ENCODE measurements around the gene ANKRD26. TPM values are rescaled to one million over a fixed set of nuclear protein-coding genes. Genes with fewer than 3 reads are reported as not detected.

ANKRD26 gene
- total RNA-seq, 1 experiment from 2014 or later: 2.9 TPM

DNA sequence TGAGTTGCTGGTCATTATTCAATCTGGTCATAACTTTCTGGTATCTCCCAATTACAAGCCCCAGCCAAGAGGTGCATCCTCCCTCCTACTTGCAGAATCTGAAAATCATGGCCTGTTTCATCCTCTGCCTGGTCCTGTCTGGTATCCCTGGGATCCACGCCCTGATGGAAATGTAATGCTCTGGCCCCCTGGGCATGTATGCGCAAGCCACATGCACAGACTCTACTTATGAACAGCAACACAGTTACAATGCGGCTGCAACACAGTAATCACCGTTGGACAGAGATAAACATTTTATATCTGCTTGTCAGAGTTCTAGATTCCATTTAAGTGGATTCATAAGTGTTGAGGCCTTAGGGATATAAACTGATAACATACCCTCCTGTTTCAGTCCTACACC, 121.8 kb downstream of the ANKRD26 start:
- Histone ChIP-seq H3K27ac (ENCODE audit: low read length) (no peak overlapping the region), H3K4me3 (ENCODE audit: low read length) (no peak overlapping the region), H4K20me1 (ENCODE audit: low read length) (no peaks in the 10 kb centered on the region), H3K79me2 (ENCODE audit: low read length) (no peaks in the 10 kb centered on the region), H3K36me3 (ENCODE audit: low read depth, low read length) (no peaks in the 10 kb centered on the region), H3F3A (ENCODE audit: low read length, unreplicated experiment) (no peaks in the 10 kb centered on the region), H3K4me2 (ENCODE audit: low read length) (no peak overlapping the region), H3K9ac (ENCODE audit: low read length) (no peak overlapping the region), H3K27me3 (ENCODE audit: low read length) (no peaks in the 10 kb centered on the region), H3K9me2 (replicated peaks; ENCODE audit: low read length) (no peaks in the 10 kb centered on the region), H3K9me3 (ENCODE audit: low read length) (no peaks in the 10 kb centered on the region), H2AFZ (ENCODE audit: low read length) (no peak overlapping the region), H3K4me1 (ENCODE audit: insufficient read depth, low read length) (no peaks in the 10 kb centered on the region)
- POLR2A ChIA-PET (ENCODE audit: unreplicated experiment): no interaction called here
- no peak for DNase-seq
- TF ChIP-seq EZH2phosphoT487 (IDR thresholded peaks at IDR 0.05; ENCODE audit: borderline replicate concordance, low read length): no peak
- no peak for TF ChIP-seq EZH2 (IDR thresholded peaks at IDR 0.05; ENCODE audit: low read length, unreplicated experiment)
- TF ChIP-seq, protein P1, sequence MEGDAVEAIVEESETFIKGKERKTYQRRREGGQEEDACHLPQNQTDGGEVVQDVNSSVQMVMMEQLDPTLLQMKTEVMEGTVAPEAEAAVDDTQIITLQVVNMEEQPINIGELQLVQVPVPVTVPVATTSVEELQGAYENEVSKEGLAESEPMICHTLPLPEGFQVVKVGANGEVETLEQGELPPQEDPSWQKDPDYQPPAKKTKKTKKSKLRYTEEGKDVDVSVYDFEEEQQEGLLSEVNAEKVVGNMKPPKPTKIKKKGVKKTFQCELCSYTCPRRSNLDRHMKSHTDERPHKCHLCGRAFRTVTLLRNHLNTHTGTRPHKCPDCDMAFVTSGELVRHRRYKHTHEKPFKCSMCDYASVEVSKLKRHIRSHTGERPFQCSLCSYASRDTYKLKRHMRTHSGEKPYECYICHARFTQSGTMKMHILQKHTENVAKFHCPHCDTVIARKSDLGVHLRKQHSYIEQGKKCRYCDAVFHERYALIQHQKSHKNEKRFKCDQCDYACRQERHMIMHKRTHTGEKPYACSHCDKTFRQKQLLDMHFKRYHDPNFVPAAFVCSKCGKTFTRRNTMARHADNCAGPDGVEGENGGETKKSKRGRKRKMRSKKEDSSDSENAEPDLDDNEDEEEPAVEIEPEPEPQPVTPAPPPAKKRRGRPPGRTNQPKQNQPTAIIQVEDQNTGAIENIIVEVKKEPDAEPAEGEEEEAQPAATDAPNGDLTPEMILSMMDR (conservative IDR thresholded peaks at IDR 0.05; ENCODE audit: low read depth, low read length): no peak
- no TSS peak for BruUV-seq (replicated peaks)
- intact Hi-C loops (cut with micrococcal nuclease): no loop called here
- no peak for ATAC-seq
- CTCF ChIA-PET: no interaction called here

GRCh38 chr10:26977635-26978034, 122.7 kb downstream of the ANKRD26 start:
- H3F3A ChIP-seq (ENCODE audit: low read length, unreplicated experiment): no peaks in the 10 kb centered on the region
- H4K20me1 ChIP-seq (ENCODE audit: low read length): no peaks in the 10 kb centered on the region
- no peaks in the 10 kb centered on the region for H3K79me2 ChIP-seq (ENCODE audit: low read length)
- no peak for ATAC-seq
- no peak overlapping the region for H3K4me3 ChIP-seq (ENCODE audit: low read length)
- H3K9me3 ChIP-seq (ENCODE audit: low read length): no peaks in the 10 kb centered on the region
- ChIA-PET CTCF (no interaction called here), POLR2A (ENCODE audit: unreplicated experiment) (no interaction called here)
- TF ChIP-seq EZH2phosphoT487 (IDR thresholded peaks at IDR 0.05; ENCODE audit: borderline replicate concordance, low read length) (no peak), EZH2 (IDR thresholded peaks at IDR 0.05; ENCODE audit: low read length, unreplicated experiment) (no peak)
- TF ChIP-seq, protein P1 (conservative IDR thresholded peaks at IDR 0.05; ENCODE audit: low read depth, low read length): no peak
- no peaks in the 10 kb centered on the region for H3K27me3 ChIP-seq (ENCODE audit: low read length)
- H3K36me3 ChIP-seq (ENCODE audit: low read depth, low read length): no peaks in the 10 kb centered on the region
- H3K9me2 ChIP-seq (replicated peaks; ENCODE audit: low read length): no peaks in the 10 kb centered on the region
- H3K4me2 ChIP-seq (ENCODE audit: low read length): no peak overlapping the region
- no peak overlapping the region for H3K27ac ChIP-seq (ENCODE audit: low read length)
- DNase-seq: no peak
- H2AFZ ChIP-seq (ENCODE audit: low read length): no peak overlapping the region
- H3K4me1 ChIP-seq (ENCODE audit: insufficient read depth, low read length): no peaks in the 10 kb centered on the region
- intact Hi-C loops (cut with micrococcal nuclease): no loop called here
- no peak overlapping the region for H3K9ac ChIP-seq (ENCODE audit: low read length)
- BruUV-seq (replicated peaks): no TSS peak

DNA sequence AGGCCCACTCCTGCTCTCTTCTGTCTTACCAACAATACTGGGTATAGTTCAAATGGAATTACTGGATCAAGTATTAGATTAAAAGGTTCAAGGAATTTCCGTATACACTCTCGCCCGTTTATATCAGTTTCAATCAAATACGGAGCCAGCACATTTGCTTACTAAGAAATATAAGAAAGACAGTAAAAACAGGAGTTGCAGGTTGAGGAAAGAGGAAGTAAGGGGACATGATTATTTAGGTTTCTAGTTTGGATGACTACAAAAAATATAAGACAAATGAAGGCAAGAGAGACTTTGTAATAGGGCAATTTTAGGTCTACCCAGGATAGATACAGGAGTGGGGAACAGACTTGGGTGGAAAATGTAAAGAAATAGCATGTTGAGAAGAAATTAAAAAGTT, 129.6 kb downstream of the ANKRD26 start:
- Histone ChIP-seq H4K20me1 (ENCODE audit: low read length) (no peaks in the 10 kb centered on the region), H3K36me3 (ENCODE audit: low read depth, low read length) (no peaks in the 10 kb centered on the region), H3K27me3 (ENCODE audit: low read length) (no peaks in the 10 kb centered on the region), H3K79me2 (ENCODE audit: low read length) (no peaks in the 10 kb centered on the region), H3K9me2 (replicated peaks; ENCODE audit: low read length) (no peaks in the 10 kb centered on the region), H3K4me1 (ENCODE audit: insufficient read depth, low read length) (no peaks in the 10 kb centered on the region), H3K4me2 (ENCODE audit: low read length) (no peak overlapping the region), H3K9me3 (ENCODE audit: low read length) (no peaks in the 10 kb centered on the region), H3F3A (ENCODE audit: low read length, unreplicated experiment) (no peaks in the 10 kb centered on the region), H2AFZ (ENCODE audit: low read length) (no peak overlapping the region), H3K9ac (ENCODE audit: low read length) (no peak overlapping the region), H3K27ac (ENCODE audit: low read length) (no peak overlapping the region), H3K4me3 (ENCODE audit: low read length) (no peak overlapping the region)
- ChIA-PET POLR2A (ENCODE audit: unreplicated experiment) (no interaction called here), CTCF (no interaction called here)
- no peak for ATAC-seq
- DNase-seq: no peak
- BruUV-seq (replicated peaks): no TSS peak
- no peak for TF ChIP-seq EZH2 (IDR thresholded peaks at IDR 0.05; ENCODE audit: low read length, unreplicated experiment)
- no peak for TF ChIP-seq EZH2phosphoT487 (IDR thresholded peaks at IDR 0.05; ENCODE audit: borderline replicate concordance, low read length)
- TF ChIP-seq, protein P1 (conservative IDR thresholded peaks at IDR 0.05; ENCODE audit: low read depth, low read length): no peak
- intact Hi-C loops (cut with micrococcal nuclease): no loop called here

Measured in PC-3 (cell line).